Suprapubic skin (tissue), 4 donors: Measurements from ENCODE around the gene ASIC3. TPM values are rescaled to one million over a fixed set of nuclear protein-coding genes. Genes with fewer than 3 reads are reported as not detected.
A peak's percentile ranks its signal among the peaks of the same experiment; 100 is the strongest.
"Not testable (repeated sequence)": the region's sequence is repeated elsewhere in the genome, so short reads cannot be mapped to it uniquely, and the experiment has no call there.

ENCODE experiments used
- DNase-seq, 2 donors: peaks; one replicate each; pipeline ENCODE4 v3.0.0-alpha.2; 2019; ENCODE audit warnings: low spot score in 2 of 2
- H3K27ac ChIP-seq: fragments of 200-600 bp; sonication (generic); one replicate; pipeline ENCODE4 v1.5.1; 2019
- H3K27me3 ChIP-seq: fragments of 200-600 bp; sonication (generic); one replicate; pipeline ENCODE4 v1.5.1; 2019
- H3K36me3 ChIP-seq: fragments of 200-600 bp; sonication (generic); one replicate; pipeline ENCODE4 v1.5.1; 2019
- H3K4me1 ChIP-seq: fragments of 200-600 bp; sonication (generic); one replicate; pipeline ENCODE4 v1.5.1; 2019
- H3K4me3 ChIP-seq: fragments of 200-600 bp; sonication (generic); one replicate; pipeline ENCODE4 v1.5.1; 2019; ENCODE audit warnings: mild to moderate bottlenecking
- H3K9me3 ChIP-seq: fragments of 200-600 bp; sonication (generic); one replicate; pipeline ENCODE4 v1.5.1; 2019
- EP300 ChIP-seq: sonication (generic); formaldehyde crosslinking; IDR thresholded peaks from one replicate; pipeline ENCODE4 v1.6.1; 2017; ENCODE audit warnings: antibody characterized with exemption
- POLR2A ChIP-seq, 2 donors: fragments of 450-650 bp; IDR thresholded peaks; one replicate each; pipeline ENCODE4 v1.6.1; 2017; ENCODE audit warnings: antibody characterized with exemption in 2 of 2, mild to moderate bottlenecking in 2 of 2, moderate library complexity in 2 of 2
- POLR2AphosphoS5 ChIP-seq, 3 donors: sonication (generic); formaldehyde crosslinking; IDR thresholded peaks; one replicate each; pipeline ENCODE4 v1.6.1; 2017; ENCODE audit warnings: antibody characterized with exemption in 3 of 3
- WGBS: methylation state at CpG from one replicate; pipeline ENCODE4 v1.1.5; 2018; 5-methylcytosine and 5-hydroxymethylcytosine counted together
- total RNA-seq, 4 donors: library from RNA; depleted of rRNA; stranded (reverse); fragments of >200 nt; gene quantifications; one replicate each; pipeline ENCODE4 v1.1.0, GENCODE V29; 2016
- TF ChIP-seq, protein P1 (sequence below), 2 donors: fragments of 200-600 bp in 1 of 2; fragments of 450-650 bp in 1 of 2; sonication (generic) in 1 of 2; IDR thresholded peaks; one replicate each; pipeline ENCODE4 v1.5.1; 2016 to 2019; ENCODE audit warnings: antibody characterized with exemption in 2 of 2, mild to moderate bottlenecking in 1 of 2, moderate library complexity in 1 of 2

Gene ASIC3
- total RNA-seq, 4 donors from 2014 or later: 2.6 to 8.7 (median 4.1) TPM

DNA sequence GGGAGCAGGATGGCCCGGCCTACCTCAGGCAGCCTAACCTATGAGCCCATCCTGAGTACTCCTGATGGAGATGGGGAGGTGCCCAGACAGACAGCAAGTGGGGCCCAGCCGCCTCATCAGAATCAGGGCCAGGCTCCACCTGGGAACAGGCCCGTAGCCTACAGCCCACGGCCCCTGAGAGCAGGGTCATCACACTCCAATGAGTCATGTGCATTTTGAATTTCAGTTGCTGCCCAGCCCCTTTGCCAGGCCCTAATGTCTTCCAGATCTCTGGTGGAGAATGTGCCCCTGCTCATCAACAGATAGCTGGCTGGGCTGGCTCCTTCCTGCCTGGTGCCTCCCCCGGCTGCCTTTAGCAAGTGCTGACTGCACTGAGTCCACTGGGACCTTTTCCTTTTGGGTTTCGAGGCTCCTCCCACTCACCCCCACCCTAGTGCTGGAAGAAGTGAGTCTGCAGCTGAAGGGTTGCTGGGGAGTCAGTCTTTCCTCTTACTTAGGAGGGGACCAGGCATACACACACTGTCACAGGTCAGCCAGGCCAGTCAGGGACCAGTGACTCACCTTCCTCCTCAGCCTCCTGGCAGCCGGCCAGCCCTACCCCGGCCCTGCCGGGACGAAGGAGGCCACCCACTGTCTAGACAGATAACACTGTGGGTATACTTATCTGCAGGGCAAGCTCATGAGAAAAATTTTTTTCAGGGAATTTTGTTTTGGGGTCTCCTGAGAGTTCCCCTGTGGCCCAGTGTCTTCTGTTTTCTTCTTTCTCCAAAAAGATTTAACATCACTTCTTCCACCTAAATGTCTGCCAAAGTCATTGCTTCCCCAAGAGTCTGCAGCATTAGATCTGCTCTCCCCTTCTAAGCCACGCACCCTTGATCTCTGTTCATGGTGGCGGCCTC lies 9.1 kb upstream of the ASIC3 start:
- no peaks in the 10 kb centered on the region for H3K9me3 ChIP-seq
- peaks cover 64% of the 10 kb centered on the region for H3K36me3 ChIP-seq
- no peaks in the 10 kb centered on the region for H3K27me3 ChIP-seq
- no peak for TF ChIP-seq EP300
- TF ChIP-seq POLR2AphosphoS5 (IDR thresholded peaks at IDR 0.05): no peak
- TF ChIP-seq, protein P1, sequence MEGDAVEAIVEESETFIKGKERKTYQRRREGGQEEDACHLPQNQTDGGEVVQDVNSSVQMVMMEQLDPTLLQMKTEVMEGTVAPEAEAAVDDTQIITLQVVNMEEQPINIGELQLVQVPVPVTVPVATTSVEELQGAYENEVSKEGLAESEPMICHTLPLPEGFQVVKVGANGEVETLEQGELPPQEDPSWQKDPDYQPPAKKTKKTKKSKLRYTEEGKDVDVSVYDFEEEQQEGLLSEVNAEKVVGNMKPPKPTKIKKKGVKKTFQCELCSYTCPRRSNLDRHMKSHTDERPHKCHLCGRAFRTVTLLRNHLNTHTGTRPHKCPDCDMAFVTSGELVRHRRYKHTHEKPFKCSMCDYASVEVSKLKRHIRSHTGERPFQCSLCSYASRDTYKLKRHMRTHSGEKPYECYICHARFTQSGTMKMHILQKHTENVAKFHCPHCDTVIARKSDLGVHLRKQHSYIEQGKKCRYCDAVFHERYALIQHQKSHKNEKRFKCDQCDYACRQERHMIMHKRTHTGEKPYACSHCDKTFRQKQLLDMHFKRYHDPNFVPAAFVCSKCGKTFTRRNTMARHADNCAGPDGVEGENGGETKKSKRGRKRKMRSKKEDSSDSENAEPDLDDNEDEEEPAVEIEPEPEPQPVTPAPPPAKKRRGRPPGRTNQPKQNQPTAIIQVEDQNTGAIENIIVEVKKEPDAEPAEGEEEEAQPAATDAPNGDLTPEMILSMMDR (IDR thresholded peaks at IDR 0.05): no peak
- TF ChIP-seq POLR2A (IDR thresholded peaks at IDR 0.05): no peak
- H3K27ac ChIP-seq: peak overlapping the region; percentile 41
- H3K4me1 ChIP-seq: peaks cover 18% of the 10 kb centered on the region
- H3K4me3 ChIP-seq: no peak overlapping the region
- 31% methylated on average over 6 of the region's 12 CpGs for WGBS
- DNase-seq: no peak

DNA sequence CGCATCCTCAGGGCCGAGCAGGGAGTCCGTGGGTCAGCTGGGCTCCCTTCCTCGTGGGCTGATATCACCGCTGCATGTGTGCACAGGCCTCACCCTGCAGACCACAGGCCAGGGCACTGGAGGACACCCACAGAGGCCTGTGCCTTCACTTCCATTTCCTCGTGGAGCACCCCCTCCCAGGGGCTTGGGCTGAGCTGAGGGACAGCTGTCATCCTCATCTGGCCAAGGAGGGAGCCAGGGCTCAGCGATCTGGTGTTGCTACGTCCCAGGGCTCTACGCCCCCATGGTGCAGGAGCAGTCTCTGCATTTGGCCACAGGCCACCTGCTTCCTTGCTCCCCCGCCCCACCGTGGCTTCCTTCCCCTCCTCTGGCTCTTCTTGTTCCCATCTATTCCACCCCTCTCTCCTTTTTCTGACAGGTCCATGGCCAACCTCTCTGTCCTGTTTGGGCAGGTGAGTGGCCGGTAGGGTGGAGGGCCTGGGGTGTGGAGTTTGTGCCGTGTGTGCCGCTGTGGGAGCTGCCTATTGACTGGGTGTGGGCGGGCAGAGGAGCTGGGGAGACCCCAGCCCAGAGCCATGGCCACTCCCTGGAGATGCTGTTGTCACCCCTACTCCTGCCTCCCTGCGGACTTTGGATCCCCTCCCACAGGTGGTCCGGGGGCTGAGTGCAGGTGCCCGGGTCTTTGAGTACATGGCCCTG lies 8.3 kb upstream of the ASIC3 start:
- no peak overlapping the region for H3K27ac ChIP-seq
- 76% methylated on average over 15 of the region's 18 CpGs for WGBS
- no peak for TF ChIP-seq EP300
- TF ChIP-seq, protein P1 (IDR thresholded peaks at IDR 0.05): no peak
- TF ChIP-seq POLR2A (IDR thresholded peaks at IDR 0.05): no peak
- TF ChIP-seq POLR2AphosphoS5 (IDR thresholded peaks at IDR 0.05): no peak

DNA sequence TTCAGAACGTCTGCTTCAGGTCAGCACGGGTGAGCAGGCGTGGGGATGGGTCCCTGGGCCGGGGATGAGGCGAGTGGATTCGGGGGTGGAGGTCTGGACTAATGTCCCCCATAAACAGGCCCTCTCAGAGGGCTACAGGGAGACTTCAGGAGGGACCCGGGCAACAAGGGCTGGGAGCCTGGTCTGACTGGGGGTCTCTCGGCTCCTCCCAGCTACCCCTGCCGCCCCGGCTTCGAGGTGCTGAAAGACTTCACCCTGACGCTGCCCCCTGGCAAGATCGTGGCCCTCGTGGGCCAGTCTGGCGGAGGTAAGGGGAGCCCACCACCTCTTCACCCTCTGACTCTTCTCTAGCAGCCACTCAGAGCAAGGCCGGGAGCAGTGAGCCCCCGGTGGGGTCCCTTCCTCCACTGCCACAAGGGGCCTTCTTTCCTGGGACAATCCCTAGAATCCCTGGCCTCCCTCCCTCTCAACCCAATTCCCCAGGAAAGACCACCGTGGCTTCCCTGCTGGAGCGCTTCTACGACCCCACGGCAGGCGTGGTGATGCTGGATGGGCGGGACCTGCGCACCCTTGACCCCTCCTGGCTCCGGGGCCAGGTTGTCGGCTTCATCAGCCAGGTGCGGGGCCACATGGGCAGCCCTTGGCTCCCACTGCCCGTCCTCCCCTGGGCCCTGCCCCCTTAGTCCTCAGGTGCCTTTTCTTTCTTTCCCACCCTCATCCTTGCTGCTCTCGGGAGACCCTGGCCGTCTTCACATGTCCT lies 7.5 kb upstream of the ASIC3 start:
- no peak overlapping the region for H3K27ac ChIP-seq
- H3K27me3 ChIP-seq: no peaks in the 10 kb centered on the region
- H3K4me1 ChIP-seq: peaks cover 18% of the 10 kb centered on the region
- no peak overlapping the region for H3K4me3 ChIP-seq
- no peak for DNase-seq
- 97% methylated on average over 24 of the region's 30 CpGs for WGBS
- peaks cover 64% of the 10 kb centered on the region for H3K36me3 ChIP-seq
- no peak for TF ChIP-seq POLR2A (IDR thresholded peaks at IDR 0.05)
- TF ChIP-seq EP300: no peak
- no peak for TF ChIP-seq POLR2AphosphoS5 (IDR thresholded peaks at IDR 0.05)
- TF ChIP-seq, protein P1 (IDR thresholded peaks at IDR 0.05): no peak
- no peaks in the 10 kb centered on the region for H3K9me3 ChIP-seq

More for the DNA sequence above, 8.3 kb upstream of the ASIC3 start:
- no peaks in the 10 kb centered on the region for H3K9me3 ChIP-seq
- no peak overlapping the region for H3K4me3 ChIP-seq
- DNase-seq: no peak
- H3K27me3 ChIP-seq: no peaks in the 10 kb centered on the region
- peaks cover 64% of the 10 kb centered on the region for H3K36me3 ChIP-seq
- H3K4me1 ChIP-seq: peaks cover 18% of the 10 kb centered on the region

DNA sequence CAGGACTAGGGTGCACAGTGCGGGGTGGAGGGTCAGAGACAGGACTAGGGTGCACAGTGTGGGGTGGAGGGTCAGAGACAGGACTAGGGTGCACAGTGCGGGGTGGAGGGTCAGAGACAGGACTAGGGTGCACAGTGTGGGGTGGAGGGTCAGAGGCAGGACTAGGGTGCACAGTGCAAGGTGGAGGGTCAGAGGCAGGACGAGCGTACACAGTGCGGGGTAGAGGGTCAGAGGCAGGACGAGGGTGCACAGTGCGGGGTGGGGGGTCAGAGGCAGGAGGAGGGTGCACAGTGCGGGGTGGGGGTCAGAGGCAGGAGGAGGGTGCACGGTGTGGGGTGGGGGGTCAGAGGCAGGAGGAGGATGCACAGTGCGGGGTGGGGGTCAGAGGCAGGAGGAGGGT lies 4.9 kb upstream of the ASIC3 start:
- H3K27ac ChIP-seq, H3K27me3 ChIP-seq, H3K4me3 ChIP-seq, DNase-seq, H3K9me3 ChIP-seq: not testable (repeated sequence)
- peaks cover 42% of the 10 kb centered on the region for H3K36me3 ChIP-seq
- 85% methylated on average over 10 of the region's 10 CpGs for WGBS
- H3K4me1 ChIP-seq: peaks cover 22% of the 10 kb centered on the region

DNA sequence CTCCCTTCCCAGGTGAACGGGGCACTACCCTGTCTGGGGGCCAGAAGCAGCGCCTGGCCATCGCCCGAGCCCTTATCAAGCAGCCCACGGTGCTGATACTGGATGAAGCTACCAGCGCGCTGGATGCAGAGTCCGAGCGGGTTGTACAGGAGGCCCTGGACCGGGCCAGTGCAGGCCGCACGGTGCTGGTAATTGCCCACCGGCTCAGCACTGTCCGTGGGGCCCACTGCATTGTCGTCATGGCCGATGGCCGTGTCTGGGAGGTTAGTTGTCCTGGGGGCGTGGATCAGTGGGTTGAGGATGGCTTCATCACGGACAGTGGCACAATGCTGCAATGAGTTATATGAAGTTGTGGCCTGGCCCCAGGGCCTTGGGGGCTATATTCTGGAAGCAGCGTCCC lies 4.4 kb upstream of the ASIC3 start:
- WGBS: 93% methylated on average over 9 of the region's 20 CpGs
- TF ChIP-seq POLR2A (IDR thresholded peaks at IDR 0.05) (no peak), POLR2AphosphoS5 (IDR thresholded peaks at IDR 0.05) (no peak), EP300 (no peak)
- TF ChIP-seq, protein P1 (IDR thresholded peaks at IDR 0.05): no peak
- no peak for DNase-seq
- H3K9me3 ChIP-seq: no peaks in the 10 kb centered on the region
- H3K27ac ChIP-seq: no peak overlapping the region
- H3K4me1 ChIP-seq: peaks cover 17% of the 10 kb centered on the region
- no peak overlapping the region for H3K4me3 ChIP-seq
- H3K36me3 ChIP-seq: peaks cover 42% of the 10 kb centered on the region
- H3K27me3 ChIP-seq: no peaks in the 10 kb centered on the region
